ENCODE measurements around the gene ZCCHC13.
"Not testable (repeated sequence)": the region's sequence is repeated elsewhere in the genome, so short reads cannot be mapped to it uniquely, and the experiment has no call there.

ZCCHC13 gene

GRCh38 chrX:74321191-74321590, 17.2 kb downstream of the ZCCHC13 start:
- no peak for DNase-seq (ENCODE audit: low read depth)

GRCh38 chrX:74324131-74324530, 20.2 kb downstream of the ZCCHC13 start:
- DNase-seq (ENCODE audit: low read depth) = no peak

GRCh38 chrX:74325130-74326059, 21.4 kb downstream of the ZCCHC13 start:
- DNase-seq (ENCODE audit: low read depth) = no peak

- no peak for DNase-seq (ENCODE audit: low read depth)
Measured at GRCh38 chrX:74338852-74339251, 34.9 kb downstream of the ZCCHC13 start.

- DNase-seq (ENCODE audit: low read depth) = no peak
Measured at GRCh38 chrX:74340051-74340450, 36.1 kb downstream of the ZCCHC13 start.

GRCh38 chrX:74342211-74342610, 38.2 kb downstream of the ZCCHC13 start:
- not testable (repeated sequence) for DNase-seq (ENCODE audit: low read depth)

GRCh38 chrX:74343343-74344279, 39.6 kb downstream of the ZCCHC13 start:
- peak; percentile 27 for DNase-seq (ENCODE audit: low read depth)

- no peak for DNase-seq (ENCODE audit: low read depth)
Measured at GRCh38 chrX:74344280-74344622, 40.3 kb downstream of the ZCCHC13 start.

- no peak for DNase-seq (ENCODE audit: low read depth)
Measured at GRCh38 chrX:74346088-74346487, 42.1 kb downstream of the ZCCHC13 start.

GRCh38 chrX:74349387-74349786, 45.4 kb downstream of the ZCCHC13 start:
- no peak for DNase-seq (ENCODE audit: low read depth)

- no peak for DNase-seq (ENCODE audit: low read depth)
Measured at GRCh38 chrX:74351760-74352159, 47.8 kb downstream of the ZCCHC13 start.

- DNase-seq (ENCODE audit: low read depth) = no peak
Measured at GRCh38 chrX:74353984-74354383, 50.0 kb downstream of the ZCCHC13 start.
